Measurements from ENCODE around the gene CREB3L4.
"Not testable (repeated sequence)": the region's sequence is repeated elsewhere in the genome, so short reads cannot be mapped to it uniquely, and the experiment has no call there.

Gene CREB3L4

GRCh38 chr1:153959454-153959853 lies 8.2 kb upstream of the CREB3L4 start:
- DNase-seq: no peak

- no peak for DNase-seq
Measured at GRCh38 chr1:153960206-153960605, 7.5 kb upstream of the CREB3L4 start.

- DNase-seq: no peak
Measured at GRCh38 chr1:153961421-153961820, 6.3 kb upstream of the CREB3L4 start.

GRCh38 chr1:153962088-153963029 lies 5.3 kb upstream of the CREB3L4 start:
- no peak for DNase-seq

- peak; percentile 99 for DNase-seq
Measured at GRCh38 chr1:153963030-153963849, 4.5 kb upstream of the CREB3L4 start, which contains the start of gene SLC39A1. SLC39A1 (minus strand) TSS chr1:153963537; CDS start chr1:153962715, 822 bp downstream.

- peak; percentile 56 for DNase-seq
Measured at GRCh38 chr1:153963850-153964331, 3.8 kb upstream of the CREB3L4 start.

GRCh38 chr1:153968000-153968363 lies 280 bp downstream of the CREB3L4 start:
- DNase-seq: no peak

- DNase-seq: no peak
Measured at GRCh38 chr1:153968408-153968807, 706 bp downstream of the CREB3L4 start.

- no peak for DNase-seq
Measured at GRCh38 chr1:153968972-153969371, 1.3 kb downstream of the CREB3L4 start.

GRCh38 chr1:153970346-153970745 lies 2.6 kb downstream of the CREB3L4 start:
- DNase-seq: no peak

GRCh38 chr1:153973071-153973470 lies 5.4 kb downstream of the CREB3L4 start:
- no peak for DNase-seq

GRCh38 chr1:153973525-153973924 lies 5.8 kb downstream of the CREB3L4 start:
- no peak for DNase-seq

GRCh38 chr1:153976819-153977249 lies 9.1 kb downstream of the CREB3L4 start:
- DNase-seq: no peak

- peak; percentile 92 for DNase-seq
Measured at GRCh38 chr1:153977250-153978240, 9.8 kb downstream of the CREB3L4 start, which contains the start of gene JTB. JTB (minus strand) TSS chr1:153977674; CDS start chr1:153977252, 422 bp downstream.

- DNase-seq: no peak
Measured at GRCh38 chr1:153978274-153978909, 10.7 kb downstream of the CREB3L4 start.

GRCh38 chr1:153979091-153979490 lies 11.4 kb downstream of the CREB3L4 start:
- not testable (repeated sequence) for DNase-seq

- DNase-seq: not testable (repeated sequence)
Measured at GRCh38 chr1:153981735-153982134, 14.0 kb downstream of the CREB3L4 start.

GRCh38 chr1:153984123-153984894 lies 16.6 kb downstream of the CREB3L4 start:
- DNase-seq: no peak

- DNase-seq: peak; percentile 70
Measured at GRCh38 chr1:153985341-153985912, 17.7 kb downstream of the CREB3L4 start.
